CD4-positive, CD25-positive, alpha-beta regulatory T cell (primary cell): Measurements from ENCODE around the gene HES7. TPM values are rescaled to one million over a fixed set of nuclear protein-coding genes. Genes with fewer than 3 reads are reported as not detected.
"Not testable (repeated sequence)": the region's sequence is repeated elsewhere in the genome, so short reads cannot be mapped to it uniquely, and the experiment has no call there.

Experiments used
- ATAC-seq, 2 donors: fragments of 150-1000 bp; cut with Tn5 transposase; one replicate each; pipeline ENCODE4 v1.10.0; 2021; ENCODE audit warnings: low read depth in 2 of 2, moderate number of reproducible peaks in 2 of 2, moderate library complexity in 1 of 2
- DNase-seq, 3 donors: peaks; one replicate each; pipeline versions ENCODE4 v3.0.0 to v3.0.0-alpha.2; 2012 to 2022; ENCODE audit warnings: mixed read lengths in 1 of 3
- H3K27ac ChIP-seq: one replicate; pipeline ENCODE4 v1.7.0; 2013; ENCODE audit warnings: mild to moderate bottlenecking, low read length; ENCODE audit not compliant: insufficient read depth, poor library complexity, severe bottlenecking
- H3K27me3 ChIP-seq: one replicate; pipeline ENCODE4 v1.7.0; 2013; ENCODE audit warnings: low read length; ENCODE audit not compliant: control insufficient read depth, insufficient read depth
- H3K36me3 ChIP-seq: one replicate; pipeline ENCODE4 v1.7.0; 2013; ENCODE audit warnings: mild to moderate bottlenecking, low read length, moderate library complexity; ENCODE audit not compliant: control insufficient read depth, insufficient read depth
- H3K4me1 ChIP-seq: 2 replicates; pipeline ENCODE4 v1.7.0; 2013; ENCODE audit warnings: mild to moderate bottlenecking, low read length; ENCODE audit not compliant: insufficient read depth, control insufficient read depth, poor library complexity, severe bottlenecking
- H3K4me3 ChIP-seq: one replicate; pipeline ENCODE4 v1.7.0; 2013; ENCODE audit warnings: low read depth, mild to moderate bottlenecking, low read length, moderate library complexity
- H3K9me3 ChIP-seq, 2 experiments: 1 replicate in 1 of 2; 2 replicates in 1 of 2; pipeline ENCODE4 v1.7.0; 2013; ENCODE audit warnings: low read length in 2 of 2, mild to moderate bottlenecking in 1 of 2, moderate library complexity in 1 of 2; ENCODE audit not compliant: control insufficient read depth in 2 of 2
- H3K27ac Mint-ChIP-seq, 3 donors: one replicate each; pipeline ENCODE4 v1.8.0; 2020 to 2022; ENCODE audit warnings: mild to moderate bottlenecking in 3 of 3, mixed read lengths in 3 of 3, moderate library complexity in 2 of 3
- H3K27me3 Mint-ChIP-seq: one replicate; pipeline ENCODE4 v1.8.0; 2022; ENCODE audit warnings: mild to moderate bottlenecking, mixed read lengths
- H3K36me3 Mint-ChIP-seq: one replicate; pipeline ENCODE4 v1.8.0; 2020; ENCODE audit warnings: mixed read lengths
- H3K4me1 Mint-ChIP-seq, 4 donors: one replicate each; pipeline ENCODE4 v1.8.0; 2020 to 2022; ENCODE audit warnings: mixed read lengths in 4 of 4, mild to moderate bottlenecking in 1 of 4
- H3K4me3 Mint-ChIP-seq, 4 donors: one replicate each; pipeline ENCODE4 v1.8.0; 2020 to 2022; ENCODE audit warnings: mild to moderate bottlenecking in 4 of 4, mixed read lengths in 4 of 4, moderate library complexity in 3 of 4
- H3K9me3 Mint-ChIP-seq, 7 donors: one replicate each; pipeline ENCODE4 v1.8.0; 2020 to 2022; ENCODE audit warnings: mixed read lengths in 7 of 7, mild to moderate bottlenecking in 3 of 7, moderate library complexity in 2 of 7
- polyA plus RNA-seq, 4 donors: library from polyadenylated mRNA; unstranded; fragments of 300-500 nt; fragmentation: Illumina TruSeq; gene quantifications; one replicate each; pipeline ENCODE4 v1.2.3, GENCODE V29; 2021
- total RNA-seq: library from RNA; stranded (reverse); gene quantifications from one replicate; pipeline ENCODE4 v1.2.3, GENCODE V29; 2022

Gene HES7
- total and polyA plus RNA-seq, 5 donors from 2014 or later, result not detected

GRCh38 chr17:8106980-8107379 lies 16.9 kb downstream of the HES7 start:
- not testable (repeated sequence) for H3K36me3 ChIP-seq, ATAC-seq, H3K9me3 ChIP-seq, H3K4me1 Mint-ChIP-seq, H3K36me3 Mint-ChIP-seq, DNase-seq, H3K27me3 ChIP-seq, H3K27ac ChIP-seq, H3K4me3 ChIP-seq, H3K9me3 Mint-ChIP-seq
- peaks cover 20% of the 10 kb centered on the region for H3K27me3 Mint-ChIP-seq
- peak overlapping the region in 1 of 3 donors; percentile 10 for H3K27ac Mint-ChIP-seq
- peaks cover 10% of the 10 kb centered on the region for H3K4me1 ChIP-seq
- peak overlapping the region in 1 of 4 donors; percentile 1 for H3K4me3 Mint-ChIP-seq

GRCh38 chr17:8105957-8106398 lies 17.9 kb downstream of the HES7 start:
- no peak overlapping the region for H3K27ac ChIP-seq
- H3K36me3 ChIP-seq, result no peaks in the 10 kb centered on the region
- Mint-ChIP-seq H3K27me3 (peaks cover 16% of the 10 kb centered on the region), H3K27ac (peak overlapping the region in 2 of 3 donors; percentile 68 to 82), H3K4me1 (peaks cover 0 to 6% (median under 1%) of the 10 kb centered on the region in 4 donors), H3K36me3 (no peaks in the 10 kb centered on the region), H3K4me3 (peak overlapping the region in 1 of 4 donors; percentile 22), H3K9me3 (peaks cover 0 to 3% (median 0%) of the 10 kb centered on the region in 7 donors)
- no peak overlapping the region for H3K4me3 ChIP-seq
- DNase-seq, result no peak
- H3K4me1 ChIP-seq, result peaks cover 10% of the 10 kb centered on the region
- no peaks in the 10 kb centered on the region for H3K9me3 ChIP-seq
- no peaks in the 10 kb centered on the region for H3K27me3 ChIP-seq
- ATAC-seq, result no peak

- peaks cover 15% of the 10 kb centered on the region for H3K27me3 Mint-ChIP-seq
- no peak overlapping the region for H3K27ac ChIP-seq
These were observed 19.0 kb downstream of the HES7 start for GRCh38 chr17:8104911-8105310.

GRCh38 chr17:8103549-8103948 lies 20.4 kb downstream of the HES7 start:
- no peaks in the 10 kb centered on the region for H3K9me3 ChIP-seq
- no peak overlapping the region for H3K4me3 ChIP-seq
- Mint-ChIP-seq H3K27ac (peak overlapping the region in 1 of 3 donors; percentile 32), H3K36me3 (no peaks in the 10 kb centered on the region), H3K4me1 (no peaks in the 10 kb centered on the region), H3K4me3 (no peak overlapping the region), H3K9me3 (peaks cover 0 to 3% (median 0%) of the 10 kb centered on the region in 7 donors), H3K27me3 (peaks cover 15% of the 10 kb centered on the region)
- no peaks in the 10 kb centered on the region for H3K36me3 ChIP-seq
- H3K4me1 ChIP-seq, result no peaks in the 10 kb centered on the region
- no peaks in the 10 kb centered on the region for H3K27me3 ChIP-seq
- no peak overlapping the region for H3K27ac ChIP-seq
- ATAC-seq, result no peak
- no peak for DNase-seq

More at GRCh38 chr17:8104911-8105310, 19.0 kb downstream of the HES7 start:
- Histone ChIP-seq H3K4me3 (no peak overlapping the region), H3K27me3 (no peaks in the 10 kb centered on the region), H3K4me1 (peaks cover 4% of the 10 kb centered on the region), H3K9me3 (no peaks in the 10 kb centered on the region), H3K36me3 (no peaks in the 10 kb centered on the region)
- DNase-seq (no peak), ATAC-seq (no peak)
- no peaks in the 10 kb centered on the region for H3K4me1 Mint-ChIP-seq
- no peak overlapping the region for H3K27ac Mint-ChIP-seq
- peaks cover 0 to 3% (median 0%) of the 10 kb centered on the region in 7 donors for H3K9me3 Mint-ChIP-seq
- no peaks in the 10 kb centered on the region for H3K36me3 Mint-ChIP-seq
- H3K4me3 Mint-ChIP-seq, result no peak overlapping the region

GRCh38 chr17:8101721-8102120 lies 22.2 kb downstream of the HES7 start:
- H3K27me3 ChIP-seq, result no peaks in the 10 kb centered on the region
- no peaks in the 10 kb centered on the region for H3K9me3 ChIP-seq
- H3K4me3 ChIP-seq, result no peak overlapping the region
- ATAC-seq, result no peak
- H3K4me3 Mint-ChIP-seq, result no peak overlapping the region
- H3K27ac Mint-ChIP-seq, result no peak overlapping the region
- H3K36me3 ChIP-seq, result no peaks in the 10 kb centered on the region
- no peaks in the 10 kb centered on the region for H3K4me1 Mint-ChIP-seq
- H3K36me3 Mint-ChIP-seq, result no peaks in the 10 kb centered on the region
- no peaks in the 10 kb centered on the region for H3K4me1 ChIP-seq
- peaks cover 0 to 1% (median 0%) of the 10 kb centered on the region in 7 donors for H3K9me3 Mint-ChIP-seq
- peaks cover 7% of the 10 kb centered on the region for H3K27me3 Mint-ChIP-seq
- H3K27ac ChIP-seq, result no peak overlapping the region
- DNase-seq, result no peak

- Mint-ChIP-seq H3K4me3 (no peak overlapping the region), H3K27me3 (peaks cover 9% of the 10 kb centered on the region), H3K36me3 (no peaks in the 10 kb centered on the region), H3K27ac (no peak overlapping the region), H3K4me1 (no peaks in the 10 kb centered on the region), H3K9me3 (no peaks in the 10 kb centered on the region)
- no peak overlapping the region for H3K27ac ChIP-seq
- no peak for DNase-seq
- H3K27me3 ChIP-seq, result no peaks in the 10 kb centered on the region
- ATAC-seq, result no peak
- no peaks in the 10 kb centered on the region for H3K4me1 ChIP-seq
- H3K4me3 ChIP-seq, result no peak overlapping the region
- H3K9me3 ChIP-seq, result no peaks in the 10 kb centered on the region
- no peaks in the 10 kb centered on the region for H3K36me3 ChIP-seq
These were observed 23.1 kb downstream of the HES7 start for GRCh38 chr17:8100763-8101162.

- Mint-ChIP-seq H3K27ac (peak overlapping the region in 1 of 3 donors; percentile 54), H3K27me3 (peaks cover 9% of the 10 kb centered on the region), H3K9me3 (no peaks in the 10 kb centered on the region), H3K4me1 (no peaks in the 10 kb centered on the region), H3K36me3 (no peaks in the 10 kb centered on the region), H3K4me3 (no peak overlapping the region)
- ATAC-seq (no peak), DNase-seq (no peak)
- Histone ChIP-seq H3K9me3 (no peaks in the 10 kb centered on the region), H3K27me3 (no peaks in the 10 kb centered on the region), H3K27ac (no peak overlapping the region), H3K36me3 (no peaks in the 10 kb centered on the region), H3K4me1 (no peaks in the 10 kb centered on the region), H3K4me3 (no peak overlapping the region)
These were observed 23.8 kb downstream of the HES7 start for GRCh38 chr17:8100111-8100510.

- Histone ChIP-seq H3K27me3 (no peaks in the 10 kb centered on the region), H3K4me1 (peaks cover 5% of the 10 kb centered on the region), H3K9me3 (no peaks in the 10 kb centered on the region), H3K36me3 (no peaks in the 10 kb centered on the region), H3K4me3 (no peak overlapping the region), H3K27ac (no peak overlapping the region)
- H3K4me3 Mint-ChIP-seq, result no peak overlapping the region
- H3K4me1 Mint-ChIP-seq, result peaks cover 4 to 12% (median 4%) of the 10 kb centered on the region in 4 donors
- H3K27ac Mint-ChIP-seq, result peak overlapping the region in 1 of 3 donors; percentile 25
- ATAC-seq (no peak), DNase-seq (no peak)
- H3K27me3 Mint-ChIP-seq, result peaks cover 16% of the 10 kb centered on the region
- H3K36me3 Mint-ChIP-seq, result no peaks in the 10 kb centered on the region
- H3K9me3 Mint-ChIP-seq, result no peaks in the 10 kb centered on the region
These were observed 27.4 kb downstream of the HES7 start for GRCh38 chr17:8096541-8096940.
